ENCODE measurements around the gene TFCP2.
"Not testable (repeated sequence)": the region's sequence is repeated elsewhere in the genome, so short reads cannot be mapped to it uniquely, and the experiment has no call there.

TFCP2 gene

DNA sequence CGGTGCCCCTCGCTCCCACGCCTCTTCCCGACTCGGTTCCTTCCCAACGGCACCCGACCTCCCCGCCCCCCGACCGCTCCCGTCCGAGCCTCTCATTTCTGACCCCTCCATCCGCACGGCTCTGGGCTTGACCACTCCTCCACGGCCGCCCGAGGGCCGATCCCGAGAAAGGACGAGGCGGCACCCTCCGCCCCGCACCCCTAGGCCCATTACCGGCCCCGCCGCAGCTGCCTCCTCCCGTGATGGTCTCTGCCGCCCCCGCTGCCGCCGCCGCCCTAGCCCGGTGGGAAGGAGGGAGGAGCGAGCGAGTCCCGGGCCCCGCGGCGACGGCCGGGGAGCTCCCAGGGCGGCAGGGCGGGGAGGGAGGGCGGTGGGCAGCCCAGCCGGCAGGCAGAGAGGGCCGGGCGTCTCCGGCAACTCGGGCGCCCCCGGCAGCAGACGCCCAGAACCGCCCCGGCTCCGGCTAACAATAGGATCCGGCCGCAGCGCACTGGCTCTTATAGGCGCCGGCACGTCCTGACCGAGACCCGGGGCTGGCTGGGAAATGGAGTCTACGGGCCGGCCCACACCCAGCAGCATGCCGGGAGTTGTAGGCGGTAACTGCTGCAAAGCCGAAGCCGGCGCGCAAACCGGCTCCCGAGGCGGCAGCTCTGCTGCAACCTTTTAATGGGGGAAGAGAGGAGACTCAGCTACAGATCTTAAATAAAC, 89.7 kb downstream of the TFCP2 start, which contains the start of gene CSRNP2:
Gene CSRNP2 (minus strand): TSS at position 471 of the 708 bp plus-strand sequence. CDS start 7,035 bp downstream, outside the sequence.
- peak; percentile 35 for FAIRE-seq
- peak; percentile 98 for DNase-seq (ENCODE audit: low spot score)

DNA sequence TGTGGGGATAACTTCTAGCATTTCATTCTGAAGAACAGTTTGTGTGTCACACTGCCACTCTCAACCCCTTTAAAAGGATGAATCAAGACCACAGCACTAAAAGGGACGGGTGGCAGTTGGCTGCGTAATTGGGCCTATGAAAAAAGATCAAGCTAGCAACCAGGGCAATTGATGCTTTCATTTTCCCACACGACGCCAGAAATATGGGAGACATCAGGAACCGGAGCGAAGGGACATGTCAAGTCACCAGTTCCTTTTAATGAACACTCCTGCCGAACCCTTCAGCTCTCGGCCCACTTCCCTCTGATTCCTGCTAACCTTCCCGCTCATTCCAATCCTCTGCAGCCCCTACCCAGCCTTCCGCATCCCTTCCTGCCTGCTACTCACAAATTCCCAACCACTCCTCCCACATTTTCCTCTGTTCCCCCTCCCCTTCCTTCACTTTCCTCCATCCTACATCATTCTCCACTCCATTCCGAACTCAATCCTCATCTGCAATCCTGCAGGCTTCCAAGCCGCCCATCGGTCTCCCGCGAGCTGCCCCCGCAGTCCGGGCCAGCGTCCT, 90.3 kb downstream of the TFCP2 start:
- DNase-seq (ENCODE audit: low spot score) (peak; percentile 44), FAIRE-seq (no peak)

DNA sequence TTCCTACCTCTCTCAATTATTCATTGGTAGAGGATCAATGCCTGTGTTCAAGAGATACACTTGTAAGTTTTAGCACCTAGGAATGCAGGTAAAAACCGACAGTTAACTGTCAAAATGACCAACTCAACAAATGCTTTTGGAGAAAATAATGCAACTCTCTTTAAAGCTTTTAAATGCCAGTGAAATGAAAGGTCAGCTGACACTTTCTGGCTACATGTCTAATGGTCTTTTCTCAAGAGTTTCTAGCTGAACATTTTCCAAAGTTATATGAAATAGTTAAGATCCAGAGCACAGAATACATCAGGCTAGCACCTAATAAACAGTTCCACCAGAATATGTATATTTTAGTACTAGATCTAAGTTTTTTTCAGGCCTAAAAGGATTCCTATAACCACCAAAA, 91.5 kb downstream of the TFCP2 start:
- DNase-seq (ENCODE audit: low spot score): no peak
- FAIRE-seq: no peak

DNA sequence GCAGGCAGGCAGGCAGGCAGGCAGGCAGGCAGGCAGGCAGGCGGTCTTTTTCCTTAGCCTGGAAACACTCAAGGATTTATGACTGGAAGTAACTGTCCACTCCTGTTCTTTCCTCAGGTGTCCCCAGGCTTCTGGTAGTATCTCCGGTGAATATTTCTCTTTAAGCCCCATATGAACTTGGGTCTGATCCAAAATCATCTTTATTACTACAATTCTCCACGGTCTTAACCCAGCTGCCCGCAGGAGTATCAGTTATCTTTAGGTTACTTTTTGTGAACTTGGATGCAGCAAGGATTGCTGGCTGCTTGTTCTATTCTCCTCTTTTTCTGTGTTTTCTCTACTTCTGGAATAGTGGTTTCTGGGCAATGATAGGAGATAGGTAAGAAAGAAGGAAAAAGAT, 92.8 kb downstream of the TFCP2 start:
- DNase-seq (ENCODE audit: low spot score) (no peak), FAIRE-seq (no peak)

DNA sequence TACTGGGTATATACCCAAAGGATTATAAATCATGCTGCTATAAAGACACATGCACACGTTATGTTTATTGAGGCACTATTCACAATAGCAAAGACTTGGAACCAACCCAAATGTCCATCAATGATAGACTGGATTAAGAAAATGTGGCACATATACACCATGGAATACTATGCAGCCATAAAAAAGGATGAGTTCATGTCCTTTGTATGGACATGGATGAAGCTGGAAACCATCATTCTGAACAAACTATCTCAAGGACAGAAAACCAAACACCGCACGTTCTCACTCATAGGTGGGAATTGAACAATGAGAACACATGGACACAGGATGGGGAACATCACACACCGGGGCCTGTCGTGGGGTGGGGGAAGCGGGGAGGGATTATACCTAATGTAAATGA, 94.1 kb downstream of the TFCP2 start:
- FAIRE-seq; DNase-seq (ENCODE audit: low spot score): not testable (repeated sequence)

DNA sequence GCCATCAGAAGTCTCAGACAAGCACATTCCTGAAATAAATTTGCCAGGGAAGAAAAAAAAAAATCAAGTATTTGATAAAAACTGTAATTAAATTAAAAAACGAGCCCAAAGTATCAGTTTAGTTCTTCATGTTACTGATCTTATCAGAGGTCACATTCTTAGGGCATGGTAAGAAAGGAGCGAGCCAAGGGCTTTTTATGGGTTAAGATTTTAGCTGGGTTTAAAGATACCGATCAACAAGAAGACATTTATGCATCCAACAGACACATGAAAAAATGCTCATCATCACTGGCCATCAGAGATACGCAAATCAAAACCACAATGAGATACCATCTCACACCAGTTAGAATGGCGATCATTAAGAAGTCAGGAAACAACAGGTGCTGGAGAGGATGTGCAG, 94.6 kb downstream of the TFCP2 start:
- FAIRE-seq: not testable (repeated sequence)

DNA sequence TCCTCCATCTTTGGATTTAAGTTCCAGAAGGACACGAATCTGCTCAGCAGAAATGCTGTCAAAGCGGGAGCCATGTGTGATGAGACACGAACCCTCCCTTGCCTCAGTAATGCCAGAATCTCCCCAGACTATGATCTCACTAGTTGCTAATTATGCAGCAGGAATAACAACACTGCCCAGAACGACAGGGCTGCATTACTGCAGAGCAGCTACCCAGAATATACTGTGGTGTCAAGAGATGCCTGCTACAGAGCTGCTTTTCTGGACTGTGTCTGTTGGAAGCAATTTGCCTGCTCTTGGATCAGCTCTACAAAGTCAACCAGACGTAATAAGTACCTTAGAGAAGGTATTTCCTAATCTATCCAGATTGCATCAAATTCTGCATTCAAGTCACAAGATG, 95.0 kb downstream of the TFCP2 start:
- DNase-seq (ENCODE audit: low spot score) (no peak), FAIRE-seq (no peak)

More for the DNA sequence above, 94.6 kb downstream of the TFCP2 start:
- DNase-seq (ENCODE audit: low spot score): not testable (repeated sequence)

DNA sequence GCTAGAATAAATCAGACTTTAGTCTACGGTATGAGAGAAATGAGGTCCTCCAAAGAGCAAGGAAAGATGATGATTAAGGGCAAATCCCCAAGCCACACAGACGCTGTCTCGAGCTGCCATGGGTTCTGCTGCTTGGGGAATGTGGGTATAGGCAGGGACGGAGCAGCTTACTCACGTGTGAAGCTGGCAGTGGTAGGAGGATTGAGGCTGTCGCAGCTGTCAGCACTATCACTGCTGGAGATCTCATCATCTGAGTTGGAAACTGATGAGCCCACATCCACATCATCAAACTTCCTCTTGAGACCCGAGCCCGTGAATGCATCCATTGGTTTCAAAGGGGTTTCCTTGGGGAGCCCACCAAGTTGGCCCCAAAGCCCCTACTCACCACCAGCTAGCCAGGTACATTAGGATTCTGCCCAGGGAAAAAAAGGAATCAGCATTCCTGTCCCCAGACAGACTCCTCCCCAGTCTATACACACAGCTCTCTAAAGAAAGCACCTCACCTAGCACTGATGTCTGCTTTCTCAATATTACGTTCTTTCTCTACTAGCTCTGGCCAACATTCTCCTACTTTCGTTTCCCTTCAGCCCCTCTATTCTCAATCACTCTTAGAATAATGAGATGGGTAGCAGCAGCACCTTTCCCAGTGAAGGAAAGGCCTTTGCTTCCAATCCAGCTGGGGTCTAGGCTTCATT, 96.6 kb downstream of the TFCP2 start:
- no peak for FAIRE-seq
- no peak for DNase-seq (ENCODE audit: low spot score)

DNA sequence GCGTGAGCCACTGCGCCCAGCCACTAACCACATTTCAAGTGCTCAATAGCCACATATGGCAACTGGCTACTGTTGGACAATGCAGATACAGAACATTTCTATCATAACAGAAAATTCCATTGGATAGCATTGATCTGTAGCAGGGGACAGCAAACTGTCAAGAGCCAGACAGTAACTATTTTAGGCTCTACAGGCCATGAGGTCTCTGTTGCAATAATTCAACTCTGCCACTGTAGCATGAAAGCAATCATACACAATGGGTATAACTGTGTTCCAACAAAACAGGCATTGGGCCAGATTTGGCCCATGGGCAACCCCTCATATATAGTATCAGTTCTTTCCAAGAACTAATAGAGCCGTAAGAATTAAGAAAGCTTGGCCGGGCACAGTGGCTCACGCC, 97.5 kb downstream of the TFCP2 start:
- no peak for DNase-seq (ENCODE audit: low spot score)
- no peak for FAIRE-seq

DNA sequence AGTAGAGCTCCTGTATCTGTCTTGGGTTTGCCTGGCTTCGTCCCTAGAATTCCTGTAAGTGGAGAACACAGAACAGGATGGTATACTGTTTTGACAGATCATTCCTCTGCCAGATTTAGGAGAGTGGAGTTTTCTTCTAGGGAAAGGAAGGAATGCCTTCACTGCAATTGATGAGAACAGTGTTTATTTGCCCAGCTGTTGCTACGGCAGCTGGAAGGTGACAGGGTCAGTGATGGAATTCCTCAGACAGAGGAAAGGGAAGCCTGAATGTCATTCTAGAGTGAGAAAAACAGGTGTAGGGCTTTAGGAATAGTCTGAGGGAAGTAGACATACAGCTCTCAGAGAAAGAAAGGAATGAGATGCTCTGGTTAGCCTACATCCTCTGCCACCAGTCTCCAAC, 101.3 kb downstream of the TFCP2 start:
- no peak for FAIRE-seq
- DNase-seq (ENCODE audit: low spot score): no peak

DNA sequence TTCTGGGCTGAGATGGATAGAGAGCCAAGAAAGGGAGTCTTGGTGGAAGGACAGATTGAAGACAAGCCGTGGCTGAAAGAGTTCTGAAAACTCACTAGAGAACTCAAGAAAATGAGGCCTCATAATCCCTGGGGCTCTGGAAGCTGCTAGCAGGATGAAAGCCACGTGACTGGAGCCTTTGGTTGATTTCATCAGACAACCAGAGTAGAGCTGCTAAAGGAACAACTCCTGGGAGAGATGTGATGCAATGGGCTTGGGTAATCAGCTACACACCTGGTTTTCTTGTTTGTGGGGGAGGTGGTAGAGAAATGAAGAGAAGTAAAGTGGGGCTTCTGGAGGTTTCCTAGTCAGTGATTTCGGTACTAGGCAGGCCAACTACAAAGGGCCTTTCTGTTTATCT, 102.9 kb downstream of the TFCP2 start:
- DNase-seq (ENCODE audit: low spot score) (no peak), FAIRE-seq (no peak)

DNA sequence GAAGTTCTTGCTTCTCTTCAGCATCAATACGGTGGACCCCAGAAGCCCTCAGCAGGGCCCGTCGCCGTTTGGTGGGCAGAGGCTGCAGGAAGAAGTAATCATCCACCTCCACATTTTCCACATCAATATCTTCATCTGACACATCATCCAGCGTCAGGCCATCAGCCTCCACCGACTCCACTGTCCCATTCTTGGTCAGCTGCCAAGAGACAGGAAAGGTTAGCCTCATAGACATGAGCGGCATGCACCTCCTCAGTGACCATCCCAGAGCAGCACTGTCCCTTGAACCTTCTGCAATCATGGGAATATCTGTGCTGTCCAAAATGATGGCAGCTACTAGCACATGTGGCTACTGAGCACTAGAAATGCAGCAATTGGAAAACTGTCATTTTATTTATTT, 105.2 kb downstream of the TFCP2 start:
- FAIRE-seq (no peak), DNase-seq (ENCODE audit: low spot score) (no peak)

DNA sequence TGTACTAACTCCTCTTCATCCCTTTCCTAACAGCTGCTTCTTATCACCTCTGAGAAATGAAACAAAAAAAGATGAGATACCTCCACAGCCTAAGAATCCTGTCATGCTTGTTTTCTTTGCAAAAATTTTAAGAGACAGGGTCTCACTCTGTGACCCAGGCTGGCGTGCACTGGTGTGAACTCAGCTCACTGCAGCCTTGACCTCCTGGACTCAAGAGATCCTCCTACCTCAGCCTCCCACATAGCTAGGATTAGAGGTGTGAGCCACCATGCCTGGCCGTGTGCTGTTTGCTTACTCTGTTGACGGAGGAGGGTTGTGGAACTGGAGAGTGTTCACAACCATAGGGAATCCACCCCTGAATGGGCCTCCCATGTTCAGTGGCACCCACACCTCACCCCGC, 105.7 kb downstream of the TFCP2 start:
- FAIRE-seq (no peak), DNase-seq (ENCODE audit: low spot score) (no peak)

DNA sequence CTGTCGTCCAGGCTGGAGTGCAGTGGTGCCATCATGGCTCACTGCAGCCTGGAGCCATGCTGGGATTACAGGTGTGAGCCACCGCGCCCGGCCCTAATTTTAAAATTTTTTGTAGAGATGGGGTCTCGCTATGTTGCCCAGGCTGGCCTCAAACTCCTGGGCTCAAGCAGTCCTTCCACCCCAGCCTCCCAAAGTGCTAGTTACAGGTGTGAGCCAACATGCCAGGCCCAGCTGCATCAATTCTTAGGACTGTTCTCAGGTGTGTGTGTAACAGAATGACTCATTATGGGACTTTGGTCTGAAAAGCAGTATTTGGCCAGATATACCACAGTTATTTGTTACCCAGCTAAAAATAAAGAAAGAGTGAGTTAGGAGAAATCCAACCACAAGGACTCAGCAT, 107.4 kb downstream of the TFCP2 start:
- DNase-seq (ENCODE audit: low spot score): no peak
- FAIRE-seq: no peak

DNA sequence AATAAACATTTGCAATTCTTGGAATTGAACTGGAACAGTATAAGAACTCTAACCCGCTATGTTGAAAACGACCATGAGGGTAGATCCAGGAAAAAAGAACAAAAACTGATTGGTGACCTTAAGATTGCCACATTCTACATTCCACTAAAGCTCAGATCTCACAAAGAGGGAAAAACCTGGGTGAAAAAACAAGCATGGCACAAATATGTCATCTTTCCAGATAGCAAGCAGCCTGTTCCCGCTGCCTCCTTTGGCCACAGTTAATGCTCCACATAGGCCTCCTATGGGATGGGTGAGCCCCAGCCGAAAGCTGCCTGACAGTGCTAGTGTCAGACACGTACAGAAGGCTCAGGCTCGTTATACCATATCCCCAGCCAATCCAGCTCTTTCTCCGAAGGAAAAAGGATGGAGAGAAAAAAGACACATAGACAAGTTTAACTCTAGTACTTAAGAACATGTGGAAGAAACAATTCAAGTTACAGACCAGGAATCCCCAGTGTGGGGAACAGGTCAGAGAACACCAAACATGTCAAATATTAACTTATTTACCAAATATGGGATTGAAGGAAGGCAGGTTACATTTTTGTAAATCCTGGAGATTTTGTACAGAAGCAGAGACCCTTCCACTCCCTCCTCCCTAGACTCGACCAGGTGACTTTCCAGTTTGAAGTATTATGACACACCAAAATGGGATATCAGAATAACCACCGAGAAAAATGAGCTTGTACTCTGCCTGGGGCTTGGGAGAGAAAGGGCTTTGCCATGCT, 110.1 kb downstream of the TFCP2 start:
- FAIRE-seq: no peak
- DNase-seq (ENCODE audit: low spot score): no peak

DNA sequence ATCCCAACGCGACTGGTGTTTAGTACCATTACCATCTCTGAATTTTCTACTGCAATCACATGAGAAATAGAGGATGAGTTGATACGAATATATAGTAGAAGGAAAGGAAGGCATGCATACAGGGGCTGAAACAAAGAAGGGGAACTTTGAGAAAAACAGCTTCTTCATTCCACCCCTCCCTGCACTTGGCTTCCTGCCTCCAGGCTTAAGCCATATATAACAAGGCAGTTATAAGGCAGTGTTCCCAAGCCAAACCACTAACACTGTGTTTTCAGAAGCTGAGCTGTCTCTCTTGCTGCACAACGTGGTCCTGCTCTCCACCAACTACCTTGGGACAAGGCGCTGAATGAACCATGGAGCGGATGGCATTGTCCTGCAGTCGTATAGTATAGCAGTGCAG, 113.8 kb downstream of the TFCP2 start:
- DNase-seq (ENCODE audit: low spot score) (no peak), FAIRE-seq (no peak)

DNA sequence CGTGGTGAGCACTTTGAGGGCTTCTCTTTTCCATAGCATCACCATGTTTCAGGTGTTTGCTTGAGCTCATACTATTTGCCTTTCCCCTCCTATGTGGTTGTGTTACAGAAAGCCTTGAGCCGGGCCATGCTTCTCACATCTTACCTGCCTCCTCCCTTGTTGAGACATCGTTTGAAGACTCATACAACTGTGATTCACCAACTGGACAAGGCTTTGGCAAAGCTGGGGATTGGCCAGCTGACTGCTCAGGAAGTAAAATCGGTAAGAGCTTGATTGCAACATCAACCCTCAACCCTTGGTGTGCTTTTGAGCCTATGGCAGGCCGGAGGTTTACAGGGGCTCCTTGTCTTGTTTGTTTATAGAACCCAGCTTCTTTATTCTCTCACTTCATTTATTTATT, 116.7 kb downstream of the TFCP2 start:
- no peak for FAIRE-seq
- no peak for DNase-seq (ENCODE audit: low spot score)

DNA sequence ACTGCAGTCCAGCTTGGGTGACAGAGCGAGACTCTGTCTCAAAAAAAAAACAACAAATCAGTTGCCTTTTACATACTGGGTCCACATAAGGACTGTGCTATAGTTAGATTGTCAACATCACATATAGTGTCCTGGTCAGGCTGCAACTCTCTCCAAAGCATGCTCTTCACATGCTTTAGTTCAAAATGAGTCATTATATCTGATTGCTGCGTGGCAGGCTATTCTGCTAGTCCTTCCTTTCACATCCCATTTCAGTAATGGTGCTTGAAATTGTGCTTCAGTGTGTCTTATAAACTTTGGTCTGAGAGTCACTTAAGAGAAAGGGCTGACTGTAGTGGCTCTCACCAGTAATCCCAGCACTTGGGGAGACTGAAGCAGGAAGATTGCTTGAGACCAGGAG, 117.9 kb downstream of the TFCP2 start:
- FAIRE-seq: no peak
- no peak for DNase-seq (ENCODE audit: low spot score)

DNA sequence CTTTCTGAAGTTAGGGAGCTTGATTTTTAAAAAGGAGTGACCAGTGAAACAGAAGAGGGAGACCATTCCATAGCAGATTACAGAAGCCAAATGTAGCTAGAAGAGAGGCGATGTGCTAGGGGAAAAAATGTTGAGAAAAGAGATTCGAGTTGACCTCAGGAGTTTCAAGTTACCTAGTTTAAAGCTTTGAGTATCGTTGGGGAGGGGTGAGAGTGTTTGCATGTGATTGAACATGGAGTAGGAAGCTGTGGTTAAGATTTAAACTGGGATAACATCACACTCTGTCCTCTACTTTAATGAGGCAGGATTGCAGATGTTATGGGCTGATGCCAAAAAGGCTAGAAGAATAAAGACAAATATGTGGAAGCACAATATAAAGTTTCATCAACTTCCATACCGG, 121.1 kb downstream of the TFCP2 start:
- no peak for DNase-seq (ENCODE audit: low spot score)
- FAIRE-seq: no peak

DNA sequence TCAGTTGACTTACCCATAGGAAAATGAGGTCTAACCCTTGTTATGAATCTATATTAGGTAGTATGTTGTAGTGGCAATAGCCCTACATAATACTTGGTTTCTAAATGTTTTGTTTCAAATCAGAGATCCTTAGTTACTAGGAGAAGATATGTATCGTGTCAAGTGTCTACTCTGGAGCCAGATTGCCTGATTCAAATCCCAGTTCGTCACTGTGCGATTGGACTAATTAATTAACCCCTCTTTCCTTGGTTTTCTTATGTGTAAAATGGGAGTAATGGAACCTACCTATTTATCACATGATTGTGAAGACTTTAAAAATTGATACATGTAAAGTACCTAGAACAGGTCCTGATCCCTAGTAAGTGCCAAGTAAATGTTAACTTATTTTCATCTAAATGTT, 123.4 kb downstream of the TFCP2 start:
- DNase-seq (ENCODE audit: low spot score) (no peak), FAIRE-seq (no peak)

DNA sequence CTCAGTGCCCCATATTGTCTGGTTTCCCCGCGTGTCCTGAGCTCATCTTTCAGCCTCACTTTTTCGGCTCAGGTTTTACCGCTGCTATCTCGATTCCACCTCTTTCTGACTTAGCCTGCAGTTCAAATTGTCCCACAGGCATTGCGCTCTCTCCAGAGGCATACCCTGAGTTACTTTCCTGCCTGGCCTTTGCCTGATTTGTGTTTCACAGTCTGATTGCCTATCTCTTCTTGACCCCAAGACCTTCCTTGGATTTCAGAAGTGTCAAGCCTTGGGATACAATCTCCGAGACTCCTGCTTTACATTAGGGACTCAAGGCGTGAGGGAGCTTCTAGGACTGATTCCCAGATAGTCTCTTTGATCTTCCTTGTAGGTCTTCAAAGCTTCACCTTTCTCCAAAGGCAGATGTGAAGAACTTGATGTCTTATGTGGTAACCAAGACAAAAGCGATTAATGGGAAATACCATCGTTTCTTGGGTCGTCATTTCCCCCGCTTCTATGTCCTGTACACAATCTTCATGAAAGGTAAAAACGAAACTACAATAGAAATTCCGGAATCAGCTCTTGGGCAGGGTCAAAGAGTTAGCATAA, 124.2 kb downstream of the TFCP2 start:
- FAIRE-seq: no peak
- no peak for DNase-seq (ENCODE audit: low spot score)

Measured in urothelium cell line (cell line).